HG03571 (cell line): ENCODE results near the gene NMB.
"Not testable (repeated sequence)": the region's sequence is repeated elsewhere in the genome, so short reads cannot be mapped to it uniquely, and the experiment has no call there.

Experiments
- ATAC-seq: cut with Tn5 transposase; IDR thresholded peaks from one replicate; pipeline ENCODE4 v1.9.1; 2021; ENCODE audit not compliant: unreplicated experiment

Gene NMB

GRCh38 chr15:84656972-84657371, 1.0 kb downstream of the NMB start:
- no peak for ATAC-seq

- ATAC-seq: peak; percentile 33
These were observed 3.1 kb downstream of the NMB start for GRCh38 chr15:84654689-84655453.

- ATAC-seq: peak; percentile 85
These were observed 3.9 kb downstream of the NMB start, which contains the start of gene WDR73 for GRCh38 chr15:84653910-84654688. TSS of gene WDR73 (minus strand) at chr15:84654283. CDS start at chr15:84654274, 9 bp downstream.

- ATAC-seq: no peak
These were observed 4.5 kb downstream of the NMB start for GRCh38 chr15:84653584-84653909.

- no peak for ATAC-seq
These were observed 8.3 kb downstream of the NMB start for GRCh38 chr15:84649706-84650105.

GRCh38 chr15:84648539-84648938, 9.5 kb downstream of the NMB start:
- no peak for ATAC-seq

GRCh38 chr15:84647726-84648125, 10.3 kb downstream of the NMB start:
- no peak for ATAC-seq

GRCh38 chr15:84645997-84646396, 12.0 kb downstream of the NMB start:
- ATAC-seq: no peak

- no peak for ATAC-seq
These were observed 12.5 kb downstream of the NMB start for GRCh38 chr15:84645496-84645895.

GRCh38 chr15:84643838-84644237, 14.2 kb downstream of the NMB start:
- ATAC-seq: no peak

- ATAC-seq: not testable (repeated sequence)
These were observed 15.4 kb downstream of the NMB start for GRCh38 chr15:84642640-84643039.

- ATAC-seq: not testable (repeated sequence)
These were observed 16.1 kb downstream of the NMB start for GRCh38 chr15:84641871-84642270.

GRCh38 chr15:84638103-84638502, 19.9 kb downstream of the NMB start:
- ATAC-seq: no peak

GRCh38 chr15:84634228-84634837, 23.7 kb downstream of the NMB start:
- no peak for ATAC-seq

GRCh38 chr15:84633311-84634227, 24.4 kb downstream of the NMB start:
- ATAC-seq: peak; percentile 38

- ATAC-seq: no peak
These were observed 26.2 kb downstream of the NMB start for GRCh38 chr15:84631706-84632272.

GRCh38 chr15:84629033-84629432, 29.0 kb downstream of the NMB start:
- ATAC-seq: no peak

GRCh38 chr15:84625123-84625522, 32.9 kb downstream of the NMB start:
- ATAC-seq: no peak

- ATAC-seq: no peak
These were observed 33.6 kb downstream of the NMB start for GRCh38 chr15:84624359-84624758.

GRCh38 chr15:84621358-84621979, 36.5 kb downstream of the NMB start:
- no peak for ATAC-seq
